ENCODE results near the gene PUM2.

GRCh38 chr2:20288642-20289340 is 61.9 kb downstream of the PUM2 start:
- no peak for TF ChIP-seq POLR2A (IDR thresholded peaks at IDR 0.05; ENCODE audit: low read depth, low read length)
- no peak for TF ChIP-seq TAF1 (IDR thresholded peaks at IDR 0.05; ENCODE audit: borderline replicate concordance, low read depth, low read length)

Data from GM12892 (cell line).